IMR-90 (cell line): ENCODE results near the gene RNF217. TPM values are rescaled to one million over a fixed set of nuclear protein-coding genes. Genes with fewer than 3 reads are reported as not detected.

ENCODE experiments used
- ATAC-seq: fragments of 200-7000 bp; cut with Tn5 transposase; 2 replicates; pipeline ENCODE4 v1.9.1; 2020; ENCODE audit warnings: low read depth, mild to moderate bottlenecking, moderate library complexity
- BruUV-seq: library from RNA; stranded (reverse); fragments of 400-500 nt; replicated peaks from 2 replicates; lab custom pipeline; 2021; lab: Mats Ljungman, UMichigan
- CTCF ChIA-PET: fragments of 300-600 bp; formaldehyde crosslinking; extraction: SDS; loops from one replicate; lab custom pipeline; 2021; ENCODE audit warnings: antibody characterized with exemption; lab: Yijun Ruan, JAX
- POLR2A ChIA-PET: fragments of 300-600 bp; sonication (Branson Sonifier 250); formaldehyde crosslinking; loops from one replicate; lab custom pipeline; 2022; ENCODE audit warnings: antibody characterized with exemption; ENCODE audit not compliant: unreplicated experiment; lab: Charles Lee
- DNase-seq: peaks from one replicate; pipeline ENCODE4 v3.0.0; 2013
- H2AFZ ChIP-seq: replicated peaks from 2 replicates; pipeline ENCODE3; 2013; ENCODE audit warnings: low read length, mild to moderate bottlenecking; ENCODE audit not compliant: poor library complexity
- H2AK5ac ChIP-seq: 2 replicates; pipeline ENCODE4 v1.6.1; 2013; ENCODE audit warnings: low read depth, low read length, inconsistent platforms
- H2AK9ac ChIP-seq: replicated peaks from 2 replicates; pipeline ENCODE3; 2013; ENCODE audit warnings: mild to moderate bottlenecking, low read depth, low read length, moderate library complexity; ENCODE audit not compliant: poor library complexity
- H2BK120ac ChIP-seq: 2 replicates; pipeline ENCODE4 v1.6.1; 2013; ENCODE audit warnings: low read depth, low read length, inconsistent platforms
- H2BK15ac ChIP-seq: 3 replicates; pipeline ENCODE4 v1.6.1; 2013; ENCODE audit warnings: low read depth, low read length, inconsistent platforms
- H2BK20ac ChIP-seq: 2 replicates; pipeline ENCODE4 v1.6.1; 2013; ENCODE audit warnings: low read depth, mild to moderate bottlenecking, inconsistent platforms, low read length, moderate library complexity
- H2BK5ac ChIP-seq: 2 replicates; pipeline ENCODE4 v1.6.1; 2013; ENCODE audit warnings: mild to moderate bottlenecking, low read depth, low read length, inconsistent platforms; ENCODE audit not compliant: poor library complexity, severe bottlenecking
- H3K14ac ChIP-seq: replicated peaks from 2 replicates; pipeline ENCODE4 v1.6.1; 2013; ENCODE audit warnings: low read depth, low read length, inconsistent platforms
- H3K18ac ChIP-seq: 2 replicates; pipeline ENCODE4 v1.6.1; 2013; ENCODE audit warnings: low read depth, low read length, control low read depth
- H3K23ac ChIP-seq: 2 replicates; pipeline ENCODE4 v1.6.1; 2013; ENCODE audit warnings: low read depth, low read length, inconsistent platforms
- H3K27ac ChIP-seq: 2 replicates; pipeline ENCODE4 v1.5.1; 2013; ENCODE audit warnings: mild to moderate bottlenecking, control low read depth, low read length; ENCODE audit not compliant: insufficient read depth
- H3K27me3 ChIP-seq: 2 replicates; pipeline ENCODE4 v1.6.1; 2013; ENCODE audit warnings: low read length; ENCODE audit not compliant: control insufficient read depth, insufficient read depth
- H3K36me3 ChIP-seq: 2 replicates; pipeline ENCODE4 v1.6.1; 2013; ENCODE audit warnings: low read length, mixed read lengths; ENCODE audit not compliant: control insufficient read depth, insufficient read depth
- H3K4ac ChIP-seq: 2 replicates; pipeline ENCODE4 v1.6.1; 2013; ENCODE audit warnings: low read depth, low read length, inconsistent platforms
- H3K4me1 ChIP-seq: 2 replicates; pipeline ENCODE4 v1.6.1; 2013; ENCODE audit warnings: low read length, mixed read lengths; ENCODE audit not compliant: control insufficient read depth, insufficient read depth
- H3K4me2 ChIP-seq: 2 replicates; pipeline ENCODE4 v1.6.1; 2013; ENCODE audit warnings: low read depth, mild to moderate bottlenecking, control low read depth, low read length, moderate library complexity
- H3K4me3 ChIP-seq: 2 replicates; pipeline ENCODE4 v1.5.1; 2013; ENCODE audit warnings: low read depth, mild to moderate bottlenecking, control low read depth, low read length, moderate library complexity; ENCODE audit not compliant: insufficient read depth
- H3K56ac ChIP-seq: 2 replicates; pipeline ENCODE4 v1.6.1; 2013; ENCODE audit warnings: low read length, inconsistent platforms; ENCODE audit not compliant: insufficient read depth; ENCODE audit errors: extremely low read depth
- H3K79me1 ChIP-seq, 2 experiments: 2 replicates each; pipeline ENCODE4 v1.6.1; 2013; ENCODE audit warnings: low read length in 2 of 2, inconsistent platforms in 1 of 2, low read depth in 1 of 2
- H3K9ac ChIP-seq: 2 replicates; pipeline ENCODE4 v1.6.1; 2013; ENCODE audit warnings: low read depth, low read length, control low read depth
- H3K9me1 ChIP-seq: 2 replicates; pipeline ENCODE4 v1.6.1; 2013; ENCODE audit warnings: low read length, inconsistent platforms; ENCODE audit not compliant: insufficient read depth
- H3K9me3 ChIP-seq: 2 replicates; pipeline ENCODE4 v1.6.1; 2013; ENCODE audit warnings: low read length; ENCODE audit not compliant: control insufficient read depth, insufficient read depth
- H4K20me1 ChIP-seq: 2 replicates; pipeline ENCODE4 v1.6.1; 2013; ENCODE audit warnings: low read length, inconsistent platforms; ENCODE audit not compliant: insufficient read depth
- H4K5ac ChIP-seq: 2 replicates; pipeline ENCODE4 v1.6.1; 2013; ENCODE audit warnings: mild to moderate bottlenecking, low read depth, low read length, control low read depth
- H4K8ac ChIP-seq, 2 experiments: 2 replicates each; pipeline ENCODE4 v1.6.1; 2013; ENCODE audit warnings: low read depth in 2 of 2, low read length in 2 of 2, control low read depth in 1 of 2, inconsistent platforms in 1 of 2
- H4K91ac ChIP-seq: 2 replicates; pipeline ENCODE4 v1.6.1; 2013; ENCODE audit warnings: low read depth, low read length, inconsistent platforms; ENCODE audit not compliant: insufficient read depth
- CEBPB ChIP-seq: IDR thresholded peaks from 2 replicates; pipeline ENCODE4 v1.6.1; 2012; ENCODE audit warnings: low read depth, low read length, improper control_type of control experiment
- CHD1 ChIP-seq: IDR thresholded peaks from 2 replicates; pipeline ENCODE4 v1.6.1; 2012; ENCODE audit warnings: low read depth, low read length, improper control_type of control experiment
- FOS ChIP-seq: fragments of 150-350 bp; IDR thresholded peaks from 2 replicates; pipeline ENCODE4 v1.6.1; 2016; ENCODE audit warnings: low read depth, low read length
- MAFK ChIP-seq: IDR thresholded peaks from 2 replicates; pipeline ENCODE4 v1.6.1; 2012; ENCODE audit warnings: low read depth, low read length, improper control_type of control experiment
- MAZ ChIP-seq: IDR thresholded peaks from 2 replicates; pipeline ENCODE4 v1.6.1; 2012; ENCODE audit warnings: low read depth, mild to moderate bottlenecking, low read length, improper control_type of control experiment, moderate library complexity, borderline replicate concordance
- NFE2L2 ChIP-seq: fragments of 150-350 bp; IDR thresholded peaks from 2 replicates; pipeline ENCODE4 v1.6.1; 2016; ENCODE audit warnings: low read depth, mild to moderate bottlenecking, low read length
- RAD21 ChIP-seq: IDR thresholded peaks from 2 replicates; pipeline ENCODE4 v1.6.1; 2012; ENCODE audit warnings: low read length, improper control_type of control experiment
- RFX5 ChIP-seq: IDR thresholded peaks from 2 replicates; pipeline ENCODE4 v1.8.0; 2012; ENCODE audit warnings: low read depth, mild to moderate bottlenecking, low read length, moderate library complexity
- SMC3 ChIP-seq: fragments of 150-350 bp; IDR thresholded peaks from 2 replicates; pipeline ENCODE4 v1.6.1; 2016; ENCODE audit warnings: low read depth, mild to moderate bottlenecking, antibody characterized with exemption, low read length, moderate library complexity
- WGBS, 2 experiments: methylation state at CpG; one replicate each; pipeline versions ENCODE4 v1.1.5 to v1.1.7; 2013; ENCODE audit warnings: missing lambda C conversion rate in 2 of 2; ENCODE audit not compliant: insufficient read length in 1 of 2; ENCODE audit errors: extremely low coverage in 2 of 2; 5-methylcytosine and 5-hydroxymethylcytosine counted together
- dilution Hi-C: fragments of 300-500 bp; cut with HindIII; formaldehyde crosslinking; loops from one replicate; pipeline ENCODE4 v1.14.3; 2018; ENCODE audit warnings: low sequenced_read_pairs; ENCODE audit not compliant: unreplicated experiment
- in situ Hi-C: fragments of 300-500 bp; cut with MboI; formaldehyde crosslinking; loops from 3 replicates; pipeline ENCODE4 v1.14.3; 2019; ENCODE audit warnings: low sequenced_read_pairs, inconsistent platforms, mixed read lengths
- intact Hi-C: fragments of 100-400 bp; cut with micrococcal nuclease; formaldehyde crosslinking; loops from 2 replicates; pipeline ENCODE4 v1.10.0; 2022
- polyA plus RNA-seq, 3 experiments: library from polyadenylated mRNA; depleted of rRNA; stranded (reverse); fragments of >200 nt; gene quantifications; 2 replicates each; pipeline ENCODE4 v1.2.3, GENCODE V29; 2012; ENCODE audit warnings: low replicate concordance in 1 of 3
- total RNA-seq: library from RNA; depleted of rRNA; stranded (reverse); fragments of >200 nt; gene quantifications from 2 replicates; pipeline ENCODE4 v1.2.3, GENCODE V29; 2012
- TF ChIP-seq, protein P1 (sequence below): fragments of 150-350 bp; IDR thresholded peaks from 2 replicates; pipeline ENCODE4 v1.6.1; 2017; ENCODE audit warnings: mild to moderate bottlenecking, antibody characterized with exemption, low read length, low read depth
- TF ChIP-seq, protein P2 (sequence below): conservative IDR thresholded peaks from 2 replicates; pipeline ENCODE4 v1.5.1; 2012; ENCODE audit warnings: mild to moderate bottlenecking, low read depth, low read length, improper control_type of control experiment

Gene RNF217
- total and polyA plus RNA-seq, 2 of the 4 experiments (the other 2 are of a cell fraction): 11.7 to 20.4 TPM

DNA sequence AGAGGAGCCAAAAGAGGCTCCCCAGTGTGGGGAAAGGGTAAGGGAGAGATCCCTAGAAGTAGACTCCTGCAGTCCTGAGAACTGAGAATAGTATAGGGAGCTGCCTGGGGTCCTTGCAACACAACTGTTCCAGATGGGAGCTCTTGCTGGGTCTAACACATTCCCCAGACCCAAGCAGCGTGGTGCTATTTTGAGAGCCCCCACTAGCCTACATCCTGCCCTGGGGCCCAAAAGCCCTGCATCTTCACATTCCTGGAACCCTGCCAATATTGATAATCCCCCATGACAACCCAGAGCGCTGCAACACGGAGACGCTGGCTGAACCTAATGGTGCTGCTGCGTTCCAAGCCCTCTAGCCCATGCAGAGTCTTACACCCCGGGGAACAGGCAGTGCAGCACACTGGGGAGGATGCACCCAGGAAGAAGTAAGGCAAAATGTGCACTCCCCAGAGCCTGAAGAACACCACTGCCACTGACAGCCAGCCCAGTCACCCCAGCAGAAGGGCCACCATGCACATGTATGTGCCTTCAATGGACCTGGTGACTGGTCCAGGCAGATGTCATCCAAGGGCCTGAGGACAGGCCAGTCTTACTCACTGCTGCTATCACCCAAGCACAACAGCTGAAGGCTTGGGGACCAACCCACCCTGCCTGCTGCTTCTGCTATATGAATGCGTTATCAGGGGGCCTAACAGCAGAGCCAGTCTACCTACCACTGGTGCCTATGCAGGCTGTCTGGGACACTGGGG is 7.0 kb upstream of the RNF217 start (continued):
- no peak for TF ChIP-seq CEBPB

GRCh38 chr6:124956018-124956417 is 6.2 kb upstream of the RNF217 start:
- Histone ChIP-seq H3K4ac (no peak overlapping the region), H3K27me3 (no peaks in the 10 kb centered on the region), H3K4me2 (no peak overlapping the region), H3K9ac (no peak overlapping the region), H4K20me1 (peaks cover 18% of the 10 kb centered on the region), H3K23ac (no peak overlapping the region), H3K9me3 (no peaks in the 10 kb centered on the region), H2BK5ac (no peak overlapping the region), H2BK20ac (no peak overlapping the region), H2BK120ac (no peak overlapping the region), H3K4me3 (no peak overlapping the region), H3K36me3 (no peaks in the 10 kb centered on the region), H2AK5ac (no peak overlapping the region), H3K9me1 (peaks cover 9% of the 10 kb centered on the region; the same call in 1 of the 2 replicates), H4K5ac (no peak overlapping the region), H3K79me1 (peaks cover 10 to 32% of the 10 kb centered on the region in 2 experiments; a peak in 3 of 4 replicates), H3K27ac (no peak overlapping the region), H2BK15ac (no peak overlapping the region), H3K14ac (no peak overlapping the region), H4K8ac (no peak overlapping the region), H4K91ac (no peak overlapping the region), H3K4me1 (peaks cover 6% of the 10 kb centered on the region; the same call in 1 of the 2 replicates), H3K56ac (no peak overlapping the region), H3K18ac (no peak overlapping the region), H2AFZ (no peak overlapping the region), H2AK9ac (no peak overlapping the region)
- TF ChIP-seq CHD1 (no peak), MAZ (no peak), RFX5 (no peak), CEBPB (no peak), FOS (no peak), RAD21 (no peak), NFE2L2 (no peak), SMC3 (no peak), MAFK (no peak)
- TF ChIP-seq, protein P1, sequence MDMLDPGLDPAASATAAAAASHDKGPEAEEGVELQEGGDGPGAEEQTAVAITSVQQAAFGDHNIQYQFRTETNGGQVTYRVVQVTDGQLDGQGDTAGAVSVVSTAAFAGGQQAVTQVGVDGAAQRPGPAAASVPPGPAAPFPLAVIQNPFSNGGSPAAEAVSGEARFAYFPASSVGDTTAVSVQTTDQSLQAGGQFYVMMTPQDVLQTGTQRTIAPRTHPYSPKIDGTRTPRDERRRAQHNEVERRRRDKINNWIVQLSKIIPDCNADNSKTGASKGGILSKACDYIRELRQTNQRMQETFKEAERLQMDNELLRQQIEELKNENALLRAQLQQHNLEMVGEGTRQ: no peak
- TF ChIP-seq, protein P2, sequence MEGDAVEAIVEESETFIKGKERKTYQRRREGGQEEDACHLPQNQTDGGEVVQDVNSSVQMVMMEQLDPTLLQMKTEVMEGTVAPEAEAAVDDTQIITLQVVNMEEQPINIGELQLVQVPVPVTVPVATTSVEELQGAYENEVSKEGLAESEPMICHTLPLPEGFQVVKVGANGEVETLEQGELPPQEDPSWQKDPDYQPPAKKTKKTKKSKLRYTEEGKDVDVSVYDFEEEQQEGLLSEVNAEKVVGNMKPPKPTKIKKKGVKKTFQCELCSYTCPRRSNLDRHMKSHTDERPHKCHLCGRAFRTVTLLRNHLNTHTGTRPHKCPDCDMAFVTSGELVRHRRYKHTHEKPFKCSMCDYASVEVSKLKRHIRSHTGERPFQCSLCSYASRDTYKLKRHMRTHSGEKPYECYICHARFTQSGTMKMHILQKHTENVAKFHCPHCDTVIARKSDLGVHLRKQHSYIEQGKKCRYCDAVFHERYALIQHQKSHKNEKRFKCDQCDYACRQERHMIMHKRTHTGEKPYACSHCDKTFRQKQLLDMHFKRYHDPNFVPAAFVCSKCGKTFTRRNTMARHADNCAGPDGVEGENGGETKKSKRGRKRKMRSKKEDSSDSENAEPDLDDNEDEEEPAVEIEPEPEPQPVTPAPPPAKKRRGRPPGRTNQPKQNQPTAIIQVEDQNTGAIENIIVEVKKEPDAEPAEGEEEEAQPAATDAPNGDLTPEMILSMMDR: no peak
- POLR2A ChIA-PET: no interaction called here
- dilution Hi-C loops: no loop called here
- intact Hi-C loops: no loop called here
- 89% methylated on average over 6 of the region's 6 CpGs; no CpG with 5 or more reads in 1 of the 2 experiments for WGBS, 2 experiments
- ATAC-seq: no peak
- no TSS peak for BruUV-seq
- in situ Hi-C loops: loop anchor here (25.0 kb wide), 1 partner anchor 156 kb away; no protein-coding TSS in a partner anchor
- DNase-seq: no peak
- CTCF ChIA-PET: no interaction called here
